GM18520 (cell line): ENCODE data around the gene KMT2C.

Experiments used
- ATAC-seq: cut with Tn5 transposase; IDR thresholded peaks from one replicate; pipeline ENCODE4 v1.9.1; 2021; ENCODE audit not compliant: unreplicated experiment

The KMT2C gene

GRCh38 chr7:152117356-152117755 lies 318.4 kb downstream of the KMT2C start:
- ATAC-seq: no peak

DNA sequence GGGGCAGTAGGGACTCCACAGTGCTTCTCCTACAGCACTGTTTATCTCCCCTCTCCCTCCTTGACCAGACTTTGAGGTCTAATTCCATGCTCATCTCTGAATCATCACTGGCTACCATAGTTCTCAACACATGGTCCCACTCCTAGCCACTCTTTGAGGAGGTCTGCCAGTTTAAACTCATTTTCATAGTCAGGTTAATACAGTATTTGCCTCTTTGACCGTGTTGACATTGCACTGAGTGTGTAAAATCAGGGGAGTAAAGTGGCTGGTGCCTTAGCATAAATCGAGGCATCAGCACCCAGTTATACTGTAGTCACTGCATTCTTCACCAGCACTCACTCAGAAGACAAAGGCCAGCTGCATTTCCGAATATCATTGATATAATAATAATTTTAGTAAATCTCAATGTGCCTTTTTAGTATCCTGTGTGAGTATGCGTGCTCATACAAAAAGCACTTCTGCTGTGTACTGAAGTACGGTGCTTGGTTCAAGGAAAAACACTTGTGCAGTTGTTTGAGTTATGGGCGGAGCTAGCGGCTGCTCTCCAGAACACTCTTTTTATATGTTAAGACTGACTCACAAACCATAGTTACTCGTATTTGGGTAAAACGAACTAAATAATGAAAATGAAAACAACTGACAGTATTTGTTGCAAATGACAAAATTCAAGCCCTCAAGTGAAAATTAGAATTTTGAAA lies 320.6 kb downstream of the KMT2C start:
- no peak for ATAC-seq

DNA sequence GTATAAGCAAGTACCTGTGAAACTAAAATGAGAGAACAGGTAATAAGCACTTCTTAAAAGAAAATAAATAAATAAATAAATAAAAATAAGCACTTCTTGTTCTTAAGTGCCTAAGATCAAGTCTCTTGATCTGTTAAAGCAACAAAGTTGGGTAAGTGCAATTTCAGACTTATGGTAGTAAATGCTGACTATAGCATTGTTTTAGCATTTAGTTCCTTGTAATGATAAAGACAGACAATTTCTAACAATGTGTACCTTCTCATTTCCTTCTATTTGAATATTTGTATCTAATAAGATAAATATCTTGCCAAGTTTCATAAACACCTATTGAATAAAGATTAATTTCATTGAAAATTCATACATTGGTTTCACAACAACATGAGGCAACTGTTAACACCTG lies 323.0 kb downstream of the KMT2C start:
- ATAC-seq: no peak

GRCh38 chr7:152108359-152108758 lies 327.4 kb downstream of the KMT2C start:
- ATAC-seq: no peak

DNA sequence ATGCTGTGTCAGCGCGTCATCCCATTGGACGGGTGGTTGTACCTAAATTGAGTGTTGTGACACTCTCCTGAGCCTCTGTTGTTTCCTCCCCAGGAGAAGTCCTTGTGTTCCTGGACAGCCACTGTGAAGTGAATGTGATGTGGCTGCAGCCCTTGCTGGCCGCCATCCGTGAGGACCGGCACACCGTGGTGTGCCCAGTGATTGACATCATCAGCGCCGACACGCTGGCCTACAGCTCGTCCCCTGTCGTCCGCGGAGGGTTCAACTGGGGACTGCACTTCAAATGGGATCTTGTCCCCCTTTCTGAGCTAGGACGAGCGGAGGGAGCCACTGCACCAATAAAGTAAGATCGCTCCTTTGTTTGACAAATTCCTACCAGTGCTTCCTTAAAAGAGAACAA lies 327.9 kb downstream of the KMT2C start:
- no peak for ATAC-seq

DNA sequence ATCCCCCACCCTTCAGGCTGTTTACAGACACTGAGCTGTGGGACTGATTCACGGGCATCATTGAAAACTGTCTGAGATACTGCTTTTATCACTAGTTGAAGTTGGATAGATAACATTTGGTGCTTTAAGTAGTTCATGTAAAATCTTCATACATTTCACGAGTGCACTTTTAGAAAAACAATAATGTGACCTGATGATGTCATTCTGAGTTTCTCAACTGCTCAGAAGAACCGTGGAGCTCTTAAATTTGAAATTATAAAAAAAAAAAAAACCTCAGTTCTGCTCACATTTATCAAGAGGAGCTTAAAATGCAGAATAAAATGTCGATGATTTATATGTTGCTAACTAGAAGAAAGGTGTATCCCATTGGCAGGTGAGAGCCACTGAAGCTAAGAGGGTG lies 328.8 kb downstream of the KMT2C start:
- no peak for ATAC-seq

GRCh38 chr7:152105205-152105604 lies 330.6 kb downstream of the KMT2C start:
- ATAC-seq: no peak

DNA sequence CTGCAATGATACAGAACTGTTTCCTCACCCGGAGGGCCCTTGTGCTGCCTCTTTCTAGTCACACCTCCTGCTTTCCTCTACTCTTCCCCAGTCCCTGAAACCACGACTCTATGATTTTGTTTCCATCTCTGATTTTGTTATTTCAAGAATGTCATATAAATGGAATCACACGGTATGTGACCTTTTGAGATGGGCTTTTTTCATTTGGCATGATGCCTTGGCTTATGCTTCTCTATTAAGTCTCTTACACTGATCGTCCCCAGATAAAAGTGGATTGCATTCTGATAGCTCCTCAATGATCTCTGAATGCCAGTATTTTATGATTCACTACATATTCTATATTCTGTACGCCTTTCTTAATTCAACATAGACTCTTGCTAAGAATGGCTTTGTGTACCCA lies 332.1 kb downstream of the KMT2C start:
- no peak for ATAC-seq

- ATAC-seq: no peak
Observed at GRCh38 chr7:152103066-152103465, 332.7 kb downstream of the KMT2C start.

GRCh38 chr7:152097330-152097729 lies 338.5 kb downstream of the KMT2C start:
- ATAC-seq: no peak

DNA sequence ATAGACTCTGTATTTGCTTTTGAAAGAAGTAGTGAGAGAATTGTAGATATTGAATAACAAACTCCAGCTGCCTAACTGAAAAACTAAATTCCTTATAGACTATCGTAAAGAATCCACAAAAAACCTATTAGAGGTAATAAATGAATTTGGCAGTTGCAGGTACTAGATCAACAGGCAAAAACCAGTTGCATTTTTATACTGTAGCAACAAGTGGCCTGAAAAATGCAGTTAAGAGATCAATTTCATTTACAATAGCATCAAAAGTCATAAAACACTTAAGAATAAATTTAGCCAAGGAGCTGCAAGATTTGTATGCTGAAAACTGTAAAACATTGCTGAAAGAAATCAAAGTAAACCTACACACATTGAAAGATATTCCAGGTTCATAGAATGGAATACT lies 340.0 kb downstream of the KMT2C start:
- no peak for ATAC-seq

DNA sequence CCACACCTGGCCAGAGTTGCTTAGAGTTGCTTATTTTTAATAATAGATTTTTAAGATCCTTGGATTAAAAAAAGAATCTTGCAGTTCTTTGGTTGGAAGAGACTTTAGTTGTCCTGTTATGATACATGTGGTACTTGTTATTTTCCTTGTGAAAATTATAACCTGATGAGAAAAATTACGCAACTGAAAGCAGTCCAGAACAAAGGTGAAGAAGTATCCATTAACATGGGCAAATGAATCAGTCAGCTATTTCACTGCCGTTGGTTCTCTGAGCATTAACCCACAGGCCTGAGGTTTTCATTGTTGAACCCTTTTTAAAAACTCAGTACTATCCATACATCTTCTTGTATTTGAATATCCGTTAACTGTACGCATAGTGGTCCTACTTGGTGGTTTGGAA lies 342.1 kb downstream of the KMT2C start:
- no peak for ATAC-seq

DNA sequence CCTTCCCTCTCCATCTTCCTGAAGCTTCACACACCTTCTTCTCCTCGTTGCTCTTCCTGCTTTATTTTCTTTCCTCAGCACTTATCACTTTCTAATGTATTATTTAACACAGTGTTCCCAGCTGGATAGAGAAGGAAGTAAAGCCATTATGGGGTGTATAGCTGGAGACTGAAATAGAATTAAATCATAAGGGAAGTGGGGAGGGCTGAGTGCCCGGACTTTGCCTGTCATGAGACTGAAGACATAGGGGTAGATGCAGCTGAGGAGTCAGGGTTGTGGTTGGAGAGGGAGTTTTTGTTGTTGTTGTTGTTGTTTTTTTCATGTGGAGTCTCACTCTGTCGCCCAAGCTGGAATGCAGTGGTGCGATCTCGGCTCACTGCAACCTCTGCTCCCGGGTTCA lies 345.1 kb downstream of the KMT2C start:
- no peak for ATAC-seq

DNA sequence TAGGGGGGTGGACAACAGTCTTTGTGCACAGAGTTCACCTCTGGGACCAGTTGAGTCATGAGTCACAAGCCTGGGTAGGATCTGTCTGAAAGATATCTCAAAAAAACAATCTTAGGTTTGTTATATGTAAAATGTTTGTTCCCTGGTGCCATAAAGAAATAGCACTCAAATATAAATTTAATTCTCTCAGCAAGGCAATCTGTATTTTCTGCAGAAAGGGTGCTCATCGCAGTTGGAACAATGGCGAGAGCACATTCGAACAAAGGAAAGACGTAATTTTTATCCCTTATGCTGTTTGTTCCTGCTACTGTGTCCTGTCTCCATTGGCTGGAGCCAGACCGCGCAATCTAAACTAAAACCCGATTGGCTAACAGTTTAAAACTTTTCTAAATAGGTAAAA lies 346.6 kb downstream of the KMT2C start:
- no peak for ATAC-seq

DNA sequence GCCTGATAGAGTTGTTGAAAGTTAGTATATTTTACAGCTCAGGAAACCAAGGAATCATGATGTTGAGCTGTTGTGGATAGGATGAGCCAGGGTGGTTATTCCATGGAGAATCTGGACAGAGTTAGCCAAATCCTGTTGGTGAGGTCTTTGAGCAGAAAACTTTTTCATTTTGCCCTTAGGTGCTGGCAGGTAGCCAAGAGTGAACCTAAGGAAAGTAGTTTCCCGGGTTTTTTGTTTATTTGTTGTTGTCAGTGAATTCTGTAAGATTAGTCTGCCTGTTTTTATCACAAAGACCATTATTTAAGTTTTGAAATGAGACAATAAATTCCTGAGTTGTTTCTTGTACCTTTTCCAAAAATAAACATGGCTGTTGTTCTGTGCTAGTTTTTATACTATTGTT lies 349.3 kb downstream of the KMT2C start:
- no peak for ATAC-seq

DNA sequence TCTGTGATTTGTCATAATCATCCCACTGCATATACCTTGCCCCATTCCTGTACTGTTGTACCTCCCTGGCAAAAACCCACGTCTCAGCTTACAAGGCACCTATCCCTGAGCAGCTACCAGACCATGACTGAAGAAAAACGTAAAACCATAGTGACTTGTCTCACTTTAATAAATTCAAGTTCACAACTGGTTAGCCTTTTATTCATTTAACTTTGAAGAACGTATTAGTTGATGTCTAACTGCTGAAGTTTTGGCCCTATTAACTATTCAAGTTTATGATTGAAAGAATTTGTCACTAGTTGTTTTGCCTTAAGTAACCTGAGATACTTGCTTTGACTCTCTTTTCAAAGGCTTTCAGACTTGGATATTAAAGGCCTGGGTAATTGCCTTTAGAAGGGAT lies 350.7 kb downstream of the KMT2C start:
- no peak for ATAC-seq
